Left lung (tissue), 10 donors: ENCODE measurements around the gene IL34. TPM values are rescaled to one million over a fixed set of nuclear protein-coding genes. Genes with fewer than 3 reads are reported as not detected.
"Not testable (repeated sequence)": the region's sequence is repeated elsewhere in the genome, so short reads cannot be mapped to it uniquely, and the experiment has no call there.

Experiments used
- ATAC-seq: fragments of 200-7000 bp; cut with Tn5 transposase; one replicate; pipeline ENCODE4 v1.9.1; 2020; ENCODE audit warnings: moderate library complexity
- DNase-seq, 4 donors: peaks; one replicate each; pipeline ENCODE4 v3.0.0-alpha.2; 2013 to 2020
- H3K27ac ChIP-seq, 2 donors: fragments of 200-600 bp; sonication (generic) in 1 of 2; one replicate each; pipeline versions ENCODE4 v1.5.0 to v1.8.0; 2020 to 2021
- H3K27me3 ChIP-seq, 2 donors: fragments of 200-600 bp; sonication (generic) in 1 of 2; one replicate each; pipeline versions ENCODE4 v1.5.0 to v1.8.0; 2020 to 2021
- H3K36me3 ChIP-seq, 2 donors: fragments of 200-600 bp; sonication (generic) in 1 of 2; one replicate each; pipeline versions ENCODE4 v1.5.0 to v1.8.0; 2020 to 2021
- H3K4me1 ChIP-seq, 2 donors: fragments of 200-600 bp; one replicate each; pipeline ENCODE4 v1.8.0; 2021
- H3K4me3 ChIP-seq, 2 donors: fragments of 200-600 bp; sonication (generic) in 1 of 2; one replicate each; pipeline versions ENCODE4 v1.5.0 to v1.8.0; 2020 to 2021; ENCODE audit warnings: mild to moderate bottlenecking in 1 of 2
- H3K9me3 ChIP-seq, 2 donors: fragments of 200-600 bp; sonication (generic) in 1 of 2; one replicate each; pipeline versions ENCODE4 v1.5.0 to v1.8.0; 2020 to 2021
- CTCF ChIP-seq, 2 donors: fragments of 200-600 bp; sonication (generic) in 1 of 2; IDR thresholded peaks; one replicate each; pipeline versions ENCODE4 v1.5.0 to v1.8.0; 2021; ENCODE audit warnings: antibody characterized with exemption in 2 of 2
- intact Hi-C, 2 donors: fragments of 100-400 bp; cut with DNase I; formaldehyde crosslinking; loops; one replicate each; pipeline versions ENCODE4 v1.11.2 to v1.14.2; 2022
- polyA plus RNA-seq, 6 donors: library from polyadenylated mRNA; unstranded; fragments of 120-200 nt; gene quantifications; one replicate each; pipeline ENCODE4 v1.2.1, GENCODE V29; 2013; ENCODE audit not compliant: insufficient read length in 6 of 6
- total RNA-seq, 2 donors: library from RNA; stranded (reverse); fragmentation: NEBNext Ultra II Directional; extraction: Animal tissue kit (Norgen Biotek cat#: 25700); gene quantifications; one replicate each; pipeline ENCODE4 v1.2.1, GENCODE V29; 2021
- donor health status: DM: no; HTN: yes; CAD: no.
- donor health status: DM: no; HTN: no; CAD: no.

The IL34 gene
- total and polyA plus RNA-seq, 8 donors: 0.24 to 4.1 (median 0.45) TPM

- Histone ChIP-seq H3K36me3 (no peaks in the 10 kb centered on the region), H3K4me1 (no peaks in the 10 kb centered on the region), H3K4me3 (no peak overlapping the region), H3K9me3 (no peaks in the 10 kb centered on the region), H3K27me3 (no peaks in the 10 kb centered on the region), H3K27ac (no peak overlapping the region)
- ATAC-seq (no peak), DNase-seq (no peak)
- no peak for TF ChIP-seq CTCF (IDR thresholded peaks at IDR 0.05)
- intact Hi-C loops: no loop called here
Measured at GRCh38 chr16:70615945-70616344, 30.4 kb upstream of the IL34 start.

- H3K36me3 ChIP-seq, ATAC-seq, H3K4me3 ChIP-seq, H3K27me3 ChIP-seq, H3K4me1 ChIP-seq, intact Hi-C loops, H3K9me3 ChIP-seq, H3K27ac ChIP-seq, DNase-seq: not testable (repeated sequence)
Measured at GRCh38 chr16:70621864-70622263, 24.5 kb upstream of the IL34 start.

- Histone ChIP-seq H3K4me3 (no peak overlapping the region), H3K36me3 (no peaks in the 10 kb centered on the region), H3K27me3 (no peaks in the 10 kb centered on the region), H3K27ac (no peak overlapping the region), H3K4me1 (no peaks in the 10 kb centered on the region), H3K9me3 (peaks cover 0 to 4% of the 10 kb centered on the region in 2 donors)
- no peak for ATAC-seq
- TF ChIP-seq CTCF (IDR thresholded peaks at IDR 0.05): no peak
- no peak for DNase-seq
- intact Hi-C loops: no loop called here
Measured at GRCh38 chr16:70627696-70628095, 18.7 kb upstream of the IL34 start.

- intact Hi-C loops: no loop called here
- no peaks in the 10 kb centered on the region for H3K36me3 ChIP-seq
- peaks cover 0 to 4% of the 10 kb centered on the region in 2 donors for H3K9me3 ChIP-seq
- ATAC-seq (no peak), DNase-seq (peak in 1 of 4 donors; percentile 28)
- no peak overlapping the region for H3K4me3 ChIP-seq
- no peak overlapping the region for H3K27ac ChIP-seq
- no peaks in the 10 kb centered on the region for H3K27me3 ChIP-seq
- no peaks in the 10 kb centered on the region for H3K4me1 ChIP-seq
- no peak for TF ChIP-seq CTCF (IDR thresholded peaks at IDR 0.05)
Measured at GRCh38 chr16:70630960-70631745, 15.2 kb upstream of the IL34 start.

GRCh38 chr16:70632273-70632672 lies 14.1 kb upstream of the IL34 start:
- Histone ChIP-seq H3K9me3 (peaks cover 0 to 4% of the 10 kb centered on the region in 2 donors), H3K4me1 (no peaks in the 10 kb centered on the region), H3K4me3 (no peak overlapping the region), H3K27me3 (no peaks in the 10 kb centered on the region), H3K27ac (no peak overlapping the region), H3K36me3 (no peaks in the 10 kb centered on the region)
- ATAC-seq (no peak), DNase-seq (no peak)
- intact Hi-C loops: no loop called here
- TF ChIP-seq CTCF (IDR thresholded peaks at IDR 0.05): no peak

- H3K36me3 ChIP-seq, H3K27me3 ChIP-seq, ATAC-seq, H3K27ac ChIP-seq, H3K4me1 ChIP-seq, H3K4me3 ChIP-seq, DNase-seq, H3K9me3 ChIP-seq, intact Hi-C loops: not testable (repeated sequence)
Measured at GRCh38 chr16:70633617-70634016, 12.7 kb upstream of the IL34 start.
